SJSA1 (cell line): Measurements from ENCODE around the gene GOLGA2. TPM values are rescaled to one million over a fixed set of nuclear protein-coding genes. Genes with fewer than 3 reads are reported as not detected.

Source experiments
- DNase-seq, 2 experiments: peaks; one replicate each; pipeline ENCODE4 v3.0.0-alpha.2; 2015 to 2020; ENCODE audit warnings: low spot score in 2 of 2, low read depth in 1 of 2
- H3K27ac ChIP-seq: fragments of 250-450 bp; sonication (Bioruptor Pico); 2 replicates; pipeline ENCODE4 v1.5.1; 2020; ENCODE audit warnings: mild to moderate bottlenecking, moderate library complexity
- H3K27me3 ChIP-seq: fragments of 250-450 bp; sonication (Bioruptor Pico); replicated peaks from 2 replicates; pipeline ENCODE4 v1.5.1; 2020; ENCODE audit warnings: mild to moderate bottlenecking, moderate library complexity
- H3K36me3 ChIP-seq: fragments of 250-450 bp; sonication (Bioruptor Pico); 2 replicates; pipeline ENCODE4 v1.5.1; 2020; ENCODE audit warnings: mild to moderate bottlenecking
- H3K4me1 ChIP-seq: fragments of 250-450 bp; sonication (Bioruptor Pico); replicated peaks from 2 replicates; pipeline ENCODE4 v1.6.1; 2021; ENCODE audit warnings: mild to moderate bottlenecking
- H3K4me3 ChIP-seq: fragments of 250-450 bp; sonication (Bioruptor Pico); 2 replicates; pipeline ENCODE4 v1.5.1; 2020; ENCODE audit warnings: mild to moderate bottlenecking
- H3K9me3 ChIP-seq: fragments of 250-450 bp; sonication (Bioruptor Pico); replicated peaks from 2 replicates; pipeline ENCODE4 v1.5.1; 2020; ENCODE audit warnings: mild to moderate bottlenecking
- total RNA-seq: library from RNA; depleted of rRNA; stranded (reverse); fragments of >200 nt; shearing (Covaris generic); gene quantifications from 2 replicates; pipeline ENCODE4 v1.2.3, GENCODE V29; 2014; rRNA removed

GOLGA2 gene
- total RNA-seq, 1 experiment from 2014 or later, result 78.6 TPM

GRCh38 chr9:128211981-128212281 is 63.9 kb downstream of the GOLGA2 start:
- DNase-seq, result no peak
- Histone ChIP-seq H3K27me3 (no peaks in the 10 kb centered on the region), H3K9me3 (no peaks in the 10 kb centered on the region), H3K27ac (no peak overlapping the region), H3K36me3 (no peaks in the 10 kb centered on the region), H3K4me3 (no peak overlapping the region), H3K4me1 (peaks cover 18% of the 10 kb centered on the region)

- no peak for DNase-seq
- Histone ChIP-seq H3K36me3 (no peaks in the 10 kb centered on the region), H3K9me3 (no peaks in the 10 kb centered on the region), H3K4me1 (peaks cover 13% of the 10 kb centered on the region), H3K27ac (no peak overlapping the region), H3K27me3 (no peaks in the 10 kb centered on the region), H3K4me3 (no peak overlapping the region)
Observed at GRCh38 chr9:128211186-128211980, 64.4 kb downstream of the GOLGA2 start.

DNA sequence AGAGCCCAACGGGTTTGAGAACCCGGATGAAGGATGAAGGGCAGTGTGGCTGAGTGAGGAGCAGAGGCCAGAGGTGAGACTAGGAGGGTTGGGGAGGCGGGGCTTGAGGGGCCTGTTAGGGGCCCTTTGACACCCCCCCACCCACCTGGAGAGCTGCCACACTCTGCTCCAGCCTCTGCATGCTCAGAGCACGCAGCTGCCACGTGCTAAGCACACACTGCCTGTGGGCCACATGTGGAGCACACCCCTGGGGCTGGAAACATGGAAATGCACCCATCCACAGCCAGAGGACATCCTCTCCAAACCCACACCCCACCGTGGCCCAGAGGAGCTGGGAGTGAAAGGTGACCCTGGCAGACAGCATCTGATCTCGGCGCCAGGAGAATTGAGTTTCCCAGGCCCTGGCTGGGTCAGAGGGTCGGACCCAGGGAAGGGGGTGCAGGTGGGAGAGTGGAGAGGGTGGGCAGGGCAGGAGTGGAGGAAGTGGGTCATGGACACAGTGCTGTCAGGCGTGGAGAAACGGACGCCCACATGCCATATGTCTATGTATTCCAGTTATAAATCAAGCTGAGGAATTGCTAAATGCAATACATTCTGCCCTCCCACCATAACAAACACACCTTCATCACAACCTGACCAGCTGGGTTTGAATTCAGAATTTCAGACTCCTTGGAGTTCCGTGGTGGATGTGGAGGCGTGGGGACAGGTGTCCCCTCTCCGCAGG is 66.7 kb downstream of the GOLGA2 start:
- DNase-seq, result no peak
- Histone ChIP-seq H3K4me1 (peaks cover 4% of the 10 kb centered on the region), H3K27ac (no peak overlapping the region), H3K9me3 (no peaks in the 10 kb centered on the region), H3K36me3 (no peaks in the 10 kb centered on the region), H3K27me3 (no peaks in the 10 kb centered on the region), H3K4me3 (no peak overlapping the region)

GRCh38 chr9:128208386-128208785 is 67.4 kb downstream of the GOLGA2 start:
- peaks cover 9% of the 10 kb centered on the region for H3K4me1 ChIP-seq
- H3K4me3 ChIP-seq, result no peak overlapping the region
- no peaks in the 10 kb centered on the region for H3K27me3 ChIP-seq
- H3K36me3 ChIP-seq, result no peaks in the 10 kb centered on the region
- H3K9me3 ChIP-seq, result no peaks in the 10 kb centered on the region
- DNase-seq, result no peak
- no peak overlapping the region for H3K27ac ChIP-seq

DNA sequence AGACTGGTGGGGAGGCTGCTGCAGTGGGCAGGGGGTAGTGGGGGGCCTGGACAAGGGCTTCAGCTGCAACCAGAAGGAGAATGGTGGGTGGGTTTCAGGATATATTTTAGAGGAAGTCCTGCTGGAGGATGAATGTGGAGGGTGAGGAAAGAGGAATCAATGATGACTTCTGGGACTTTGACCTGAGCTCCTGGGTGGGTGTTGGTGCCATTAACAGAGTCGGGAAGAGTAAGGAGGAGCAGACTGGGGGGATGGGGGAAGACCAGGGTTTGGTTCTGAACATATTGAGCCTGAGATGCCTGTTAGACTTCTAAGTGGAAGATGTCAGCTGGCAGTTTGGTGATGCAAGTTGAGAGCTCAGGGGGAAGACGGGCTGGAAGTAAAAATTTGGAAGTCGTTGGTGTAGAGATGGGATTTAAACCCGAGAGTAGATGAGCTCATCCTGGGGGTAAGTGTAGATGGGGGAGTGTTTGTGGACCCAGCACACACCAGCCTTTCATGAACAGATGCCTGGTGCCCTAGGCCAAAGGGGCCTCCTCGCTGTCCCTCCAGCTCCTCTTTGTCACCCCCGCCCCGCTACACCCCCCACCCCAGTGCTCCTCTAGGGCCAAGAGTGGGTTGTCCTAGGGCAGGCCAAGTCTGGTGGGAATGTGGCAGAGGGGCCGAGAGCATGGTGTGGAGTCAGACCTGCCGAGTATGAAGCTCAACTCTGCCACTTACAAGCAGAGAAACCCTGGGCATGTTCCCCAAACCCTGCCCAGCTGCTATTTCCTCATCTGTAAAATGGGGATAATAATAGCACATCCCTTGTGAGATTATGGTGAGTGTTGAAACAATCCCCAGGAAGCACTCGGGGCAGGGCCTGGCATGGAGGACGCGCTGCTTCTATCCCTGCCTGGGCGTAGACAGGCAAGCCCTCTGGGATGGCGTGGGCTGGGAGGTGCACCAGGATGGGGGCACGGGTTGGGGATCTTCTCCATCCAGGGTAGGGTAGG is 68.6 kb downstream of the GOLGA2 start:
- Histone ChIP-seq H3K27me3 (no peaks in the 10 kb centered on the region), H3K27ac (no peak overlapping the region), H3K36me3 (no peaks in the 10 kb centered on the region), H3K9me3 (peaks cover 5% of the 10 kb centered on the region; the same call in 1 of the 2 replicates), H3K4me1 (peaks cover 17% of the 10 kb centered on the region), H3K4me3 (no peak overlapping the region)
- DNase-seq, result no peak

DNA sequence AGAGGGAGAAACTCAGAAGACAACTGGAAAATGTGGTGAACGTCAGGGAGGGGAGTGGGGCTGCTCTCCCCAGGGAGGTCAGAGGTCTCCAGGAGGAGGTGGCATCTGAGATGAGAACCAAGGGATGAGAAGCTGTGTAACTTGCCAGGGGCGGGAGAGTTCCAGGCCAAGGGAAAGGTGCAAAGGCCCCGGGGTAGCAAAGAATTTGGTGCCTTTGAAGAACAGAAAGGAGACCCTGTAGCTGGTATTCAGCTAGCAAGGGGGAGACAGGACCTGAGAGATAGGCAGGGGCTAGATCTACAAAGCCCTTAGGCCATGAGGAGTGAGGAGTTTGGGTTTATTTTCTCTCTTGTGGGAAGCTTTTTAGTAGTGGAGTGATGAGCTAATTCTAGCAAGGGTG is 69.3 kb downstream of the GOLGA2 start:
- Histone ChIP-seq H3K36me3 (no peaks in the 10 kb centered on the region), H3K4me3 (no peak overlapping the region), H3K4me1 (peaks cover 21% of the 10 kb centered on the region), H3K27me3 (no peaks in the 10 kb centered on the region), H3K27ac (no peak overlapping the region), H3K9me3 (peaks cover 5% of the 10 kb centered on the region; the same call in 1 of the 2 replicates)
- DNase-seq, result no peak

Other genes starting within 250 kb of the GOLGA2 start
- 12.4 and 30.0 TPM in 2 replicates for gene NAIF1, start 208.7 kb downstream of the GOLGA2 start, total RNA-seq
- 28.7 and 30.8 TPM in 2 replicates for gene SLC25A25, start 207.8 kb downstream of the GOLGA2 start, total RNA-seq
- 37.9 and 41.4 TPM in 2 replicates for gene PTGES2, start 148.3 kb downstream of the GOLGA2 start, total RNA-seq
- not detected in 2 replicates for gene LCN2, start 126.6 kb downstream of the GOLGA2 start, total RNA-seq
- 96.6 and 112 TPM in 2 replicates for gene BBLN, start 115.7 kb downstream of the GOLGA2 start, total RNA-seq
- gene CIZ1, start 84.4 kb downstream of the GOLGA2 start, total RNA-seq, result 38.2 and 38.8 TPM in 2 replicates
- gene DNM1, start 72.6 kb downstream of the GOLGA2 start, total RNA-seq, result 2.2 and 2.5 TPM in 2 replicates
- 25.4 and 26.7 TPM in 2 replicates for gene SWI5, start 269 bp upstream of the GOLGA2 start, total RNA-seq
- gene TRUB2, start 46.4 kb upstream of the GOLGA2 start, total RNA-seq, result 8.4 and 18.3 TPM in 2 replicates
- 27.8 and 36.6 TPM in 2 replicates for gene COQ4, start 46.8 kb upstream of the GOLGA2 start, total RNA-seq
- gene SLC27A4, start 64.5 kb upstream of the GOLGA2 start, total RNA-seq, result 23.3 and 26.4 TPM in 2 replicates
- gene URM1, start 95.4 kb upstream of the GOLGA2 start, total RNA-seq, result 22.7 and 35.0 TPM in 2 replicates
- 24.7 and 29.9 TPM in 2 replicates for gene CERCAM, start 144.8 kb upstream of the GOLGA2 start, total RNA-seq
- gene ODF2, start 180.0 kb upstream of the GOLGA2 start, total RNA-seq, result 48.0 and 56.9 TPM in 2 replicates
- 31.3 and 49.3 TPM in 2 replicates for gene GLE1, start 228.7 kb upstream of the GOLGA2 start, total RNA-seq